ENCODE data around the gene SMIM24.

GRCh38 chr19:3510727-3511126 lies 30.4 kb upstream of the SMIM24 start:
- TF ChIP-seq CTCF (IDR thresholded peaks at IDR 0.05) (no peak), EZH2 (IDR thresholded peaks at IDR 0.05; ENCODE audit: borderline replicate concordance, insufficient read depth, low read depth, low read length, poor library complexity, severe bottlenecking) (no peak)

Data from B cell (primary cell).